Measurements from ENCODE around the gene EBF4.

EBF4 gene

DNA sequence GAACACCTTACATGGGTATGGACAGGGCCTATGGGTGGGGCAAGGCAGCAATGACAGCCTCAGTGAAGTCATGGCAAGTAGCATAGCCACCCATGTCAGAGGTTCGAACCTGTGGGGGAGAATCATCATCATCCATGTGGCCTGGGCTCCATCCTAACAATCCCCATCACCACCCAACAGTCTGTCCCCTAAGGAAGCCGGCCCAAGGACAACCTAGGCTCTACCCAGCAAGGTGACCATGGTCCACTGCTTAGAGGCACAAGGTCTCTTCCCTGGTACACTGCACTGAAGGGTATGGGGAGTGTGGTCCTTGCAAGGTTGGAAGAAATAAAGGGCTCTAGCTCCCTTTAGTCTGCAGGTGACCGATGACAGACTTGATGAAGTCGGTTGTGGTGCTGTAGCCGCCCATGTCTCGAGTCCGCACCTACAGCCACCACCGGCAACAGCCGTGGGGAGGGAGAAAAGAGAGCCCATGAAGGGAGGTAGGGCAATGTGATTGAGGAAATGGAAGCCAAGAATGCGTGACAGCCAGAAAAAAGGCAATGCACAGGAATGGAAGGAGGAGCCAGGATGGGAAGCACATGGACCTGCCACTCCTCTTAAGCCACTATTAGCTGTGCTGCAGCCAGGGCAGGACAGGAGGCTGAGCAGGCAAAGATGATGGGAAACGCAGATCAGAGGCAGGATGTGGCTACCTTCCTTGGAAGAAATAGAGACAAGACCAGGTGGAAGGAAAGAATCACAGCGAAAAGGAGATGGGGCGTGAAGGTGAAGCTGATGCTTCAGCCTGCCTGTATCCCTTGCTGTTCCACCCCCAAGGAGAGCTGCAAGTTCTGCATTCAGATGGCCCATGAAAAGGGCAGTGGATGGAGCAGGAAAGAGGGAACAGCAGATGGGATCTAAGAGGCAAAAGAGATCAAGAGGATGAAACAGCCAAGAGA, 33.9 kb upstream of the EBF4 start:
- no peak overlapping the region for H3K14ac ChIP-seq (ENCODE audit: low read length)
- H3K27me3 ChIP-seq (ENCODE audit: insufficient read depth, low read length) = no peaks in the 10 kb centered on the region
- H3K27ac ChIP-seq (ENCODE audit: low read depth, low read length) = no peak overlapping the region
- H3K79me1 ChIP-seq (ENCODE audit: low read length) = no peaks in the 10 kb centered on the region
- H3K9ac ChIP-seq (ENCODE audit: low read length) = no peak overlapping the region
- H3K4me2 ChIP-seq (ENCODE audit: low read length) = no peak overlapping the region
- H2BK5ac ChIP-seq (ENCODE audit: low read depth, low read length, poor library complexity) = no peak overlapping the region
- H3K9me3 ChIP-seq (ENCODE audit: insufficient read depth, low read depth, low read length) = no peaks in the 10 kb centered on the region
- peaks cover 4% of the 10 kb centered on the region for H3K79me2 ChIP-seq (ENCODE audit: control insufficient read depth, insufficient read depth, low read length, poor library complexity)
- no peak overlapping the region for H3K23ac ChIP-seq (ENCODE audit: low read length)
- no peak overlapping the region for H2AFZ ChIP-seq (ENCODE audit: insufficient read depth, low read length, poor library complexity)
- H3K36me3 ChIP-seq (ENCODE audit: control insufficient read depth in 1 of 2, insufficient read depth in 2 of 2, low read length in 2 of 2) = peaks cover 58 to 77% of the 10 kb centered on the region in 2 experiments
- no peak overlapping the region for H3K4me3 ChIP-seq (ENCODE audit: low read depth, low read length)
- no peak overlapping the region for H2BK12ac ChIP-seq (ENCODE audit: low read length)
- DNase-seq = no peak
- H3K4me1 ChIP-seq (ENCODE audit: control insufficient read depth in 1 of 2, insufficient read depth in 2 of 2, low read length in 2 of 2) = peaks cover 4 to 10% of the 10 kb centered on the region in 2 experiments
- H3K4ac ChIP-seq (ENCODE audit: low read depth, low read length) = no peak overlapping the region
- no peak overlapping the region for H2BK120ac ChIP-seq (ENCODE audit: insufficient read depth, low read length, poor library complexity)
- H2AK5ac ChIP-seq (ENCODE audit: low read length) = no peak overlapping the region
- WGBS (ENCODE audit: extremely low coverage, insufficient coverage, insufficient read length) = no CpG with 5 or more reads among the region's 13 CpGs
- H4K91ac ChIP-seq (ENCODE audit: low read depth, low read length) = no peak overlapping the region
- no peak overlapping the region for H4K8ac ChIP-seq (ENCODE audit: low read depth, low read length)
- H3K18ac ChIP-seq (ENCODE audit: low read length) = no peak overlapping the region
- no peak overlapping the region for H4K12ac ChIP-seq (ENCODE audit: low read depth, low read length)

DNA sequence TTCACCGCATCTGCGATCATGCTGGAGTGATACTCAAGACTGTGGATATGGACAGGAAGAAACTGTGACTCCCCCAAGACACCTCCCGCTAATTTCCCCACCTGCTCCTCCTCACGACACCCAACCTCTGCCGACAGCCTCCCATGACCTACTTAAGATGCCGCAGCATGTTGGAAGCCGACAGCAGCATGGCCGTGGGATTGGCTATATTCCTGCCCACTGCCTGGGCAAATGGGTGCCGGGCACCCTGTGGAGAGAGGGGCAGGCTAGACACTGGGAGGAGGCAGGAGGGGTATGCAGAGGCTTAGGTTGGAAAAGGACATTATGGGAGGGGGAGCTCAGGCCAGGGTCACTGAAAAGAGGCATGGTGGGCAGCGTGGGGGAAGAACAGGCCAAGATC, 33.0 kb upstream of the EBF4 start:
- no peak overlapping the region for H3K23ac ChIP-seq (ENCODE audit: low read length)
- H2BK12ac ChIP-seq (ENCODE audit: low read length) = no peak overlapping the region
- no peaks in the 10 kb centered on the region for H3K79me2 ChIP-seq (ENCODE audit: control insufficient read depth, insufficient read depth, low read length, poor library complexity)
- no peak overlapping the region for H4K91ac ChIP-seq (ENCODE audit: low read depth, low read length)
- no peak overlapping the region for H3K27ac ChIP-seq (ENCODE audit: low read depth, low read length)
- no peak overlapping the region for H3K9ac ChIP-seq (ENCODE audit: low read length)
- no peaks in the 10 kb centered on the region for H3K79me1 ChIP-seq (ENCODE audit: low read length)
- H2BK5ac ChIP-seq (ENCODE audit: low read depth, low read length, poor library complexity) = no peak overlapping the region
- no peak overlapping the region for H2BK120ac ChIP-seq (ENCODE audit: insufficient read depth, low read length, poor library complexity)
- H3K4ac ChIP-seq (ENCODE audit: low read depth, low read length) = no peak overlapping the region
- no peak overlapping the region for H3K4me2 ChIP-seq (ENCODE audit: low read length)
- H2AFZ ChIP-seq (ENCODE audit: insufficient read depth, low read length, poor library complexity) = no peak overlapping the region
- peaks cover 4% of the 10 kb centered on the region in 2 experiments for H3K4me1 ChIP-seq (ENCODE audit: control insufficient read depth in 1 of 2, insufficient read depth in 2 of 2, low read length in 2 of 2)
- peaks cover 52 to 68% of the 10 kb centered on the region in 2 experiments for H3K36me3 ChIP-seq (ENCODE audit: control insufficient read depth in 1 of 2, insufficient read depth in 2 of 2, low read length in 2 of 2)
- WGBS (ENCODE audit: extremely low coverage, insufficient coverage, insufficient read length) = no CpG with 5 or more reads among the region's 10 CpGs
- no peak overlapping the region for H3K18ac ChIP-seq (ENCODE audit: low read length)
- no peak overlapping the region for H2AK5ac ChIP-seq (ENCODE audit: low read length)
- H3K14ac ChIP-seq (ENCODE audit: low read length) = no peak overlapping the region
- H3K4me3 ChIP-seq (ENCODE audit: low read depth, low read length) = no peak overlapping the region
- no peak for DNase-seq
- no peaks in the 10 kb centered on the region for H3K9me3 ChIP-seq (ENCODE audit: insufficient read depth, low read depth, low read length)
- H4K8ac ChIP-seq (ENCODE audit: low read depth, low read length) = no peak overlapping the region
- H3K27me3 ChIP-seq (ENCODE audit: insufficient read depth, low read length) = no peaks in the 10 kb centered on the region
- no peak overlapping the region for H4K12ac ChIP-seq (ENCODE audit: low read depth, low read length)

DNA sequence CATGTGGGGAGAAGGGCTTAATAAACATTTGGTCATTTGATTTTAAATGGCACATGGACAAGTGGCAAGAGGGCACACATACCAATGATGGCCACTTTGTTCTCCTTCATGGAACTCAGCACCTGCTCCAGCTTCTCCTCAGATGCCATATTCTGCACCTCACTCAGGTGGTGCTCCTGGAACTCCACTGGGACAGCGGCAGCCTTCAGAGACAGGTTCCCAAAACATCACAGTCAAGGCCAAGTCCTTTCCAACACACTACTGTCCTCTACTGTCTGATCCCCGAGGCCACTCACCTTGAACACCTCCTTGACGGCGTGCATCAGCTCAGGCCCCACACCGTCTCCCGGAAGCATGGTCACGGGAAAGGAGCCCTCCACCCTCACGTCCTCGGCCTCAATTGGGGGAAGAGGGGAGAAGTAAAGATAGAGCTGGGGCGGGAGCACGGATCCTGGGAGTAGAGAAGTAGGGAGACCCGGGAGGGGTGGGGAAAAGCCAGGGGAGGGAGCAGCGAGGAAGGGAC, 29.2 kb upstream of the EBF4 start:
- Histone ChIP-seq H3K9ac (ENCODE audit: low read length) (peak overlapping the region; percentile 87), H2AFZ (ENCODE audit: insufficient read depth, low read length, poor library complexity) (peak overlapping the region; percentile 41), H4K12ac (ENCODE audit: low read depth, low read length) (peak overlapping the region; percentile 78), H3K4ac (ENCODE audit: low read depth, low read length) (peak overlapping the region; percentile 34), H2AK5ac (ENCODE audit: low read length) (peak overlapping the region; percentile 3), H3K27ac (ENCODE audit: low read depth, low read length) (no peak overlapping the region), H4K8ac (ENCODE audit: low read depth, low read length) (peak overlapping the region; percentile 69), H3K4me3 (ENCODE audit: low read depth, low read length) (peak overlapping the region; percentile 94), H3K4me1 (ENCODE audit: control insufficient read depth in 1 of 2, insufficient read depth in 2 of 2, low read length in 2 of 2) (peaks cover 4% of the 10 kb centered on the region in 2 experiments), H2BK12ac (ENCODE audit: low read length) (no peak overlapping the region), H2BK120ac (ENCODE audit: insufficient read depth, low read length, poor library complexity) (no peak overlapping the region), H3K36me3 (ENCODE audit: control insufficient read depth in 1 of 2, insufficient read depth in 2 of 2, low read length in 2 of 2) (peaks cover 20 to 31% of the 10 kb centered on the region in 2 experiments), H3K79me2 (ENCODE audit: control insufficient read depth, insufficient read depth, low read length, poor library complexity) (no peaks in the 10 kb centered on the region), H3K9me3 (ENCODE audit: insufficient read depth, low read depth, low read length) (no peaks in the 10 kb centered on the region), H3K23ac (ENCODE audit: low read length) (no peak overlapping the region), H3K4me2 (ENCODE audit: low read length) (peak overlapping the region; percentile 98), H3K14ac (ENCODE audit: low read length) (no peak overlapping the region), H2BK5ac (ENCODE audit: low read depth, low read length, poor library complexity) (no peak overlapping the region), H3K18ac (ENCODE audit: low read length) (peak overlapping the region; percentile 1), H3K27me3 (ENCODE audit: insufficient read depth, low read length) (no peaks in the 10 kb centered on the region), H3K79me1 (ENCODE audit: low read length) (no peaks in the 10 kb centered on the region), H4K91ac (ENCODE audit: low read depth, low read length) (peak overlapping the region; percentile 28)
- no peak for DNase-seq
- WGBS (ENCODE audit: extremely low coverage, insufficient coverage, insufficient read length) = no CpG with 5 or more reads among the region's 13 CpGs

- peaks cover 4% of the 10 kb centered on the region in 2 experiments for H3K4me1 ChIP-seq (ENCODE audit: control insufficient read depth in 1 of 2, insufficient read depth in 2 of 2, low read length in 2 of 2)
- peak within 1 kb of the TSS; percentile 41 for H2AFZ ChIP-seq (ENCODE audit: insufficient read depth, low read length, poor library complexity)
- no peaks in the 10 kb centered on the region for H3K27me3 ChIP-seq (ENCODE audit: insufficient read depth, low read length)
- H3K4me2 ChIP-seq (ENCODE audit: low read length) = peak within 1 kb of the TSS; percentile 98
- peak within 1 kb of the TSS; percentile 1 for H3K18ac ChIP-seq (ENCODE audit: low read length)
- peak within 1 kb of the TSS; percentile 78 for H4K12ac ChIP-seq (ENCODE audit: low read depth, low read length)
- peak within 1 kb of the TSS; percentile 69 for H4K8ac ChIP-seq (ENCODE audit: low read depth, low read length)
- peak within 1 kb of the TSS; percentile 21 for H3K14ac ChIP-seq (ENCODE audit: low read length)
- peak within 1 kb of the TSS; percentile 94 for H3K4me3 ChIP-seq (ENCODE audit: low read depth, low read length)
- peaks cover 15 to 24% of the 10 kb centered on the region in 2 experiments for H3K36me3 ChIP-seq (ENCODE audit: control insufficient read depth in 1 of 2, insufficient read depth in 2 of 2, low read length in 2 of 2)
- H2AK5ac ChIP-seq (ENCODE audit: low read length) = peak within 1 kb of the TSS; percentile 3
- DNase-seq = peak; percentile 91 to 92
- H3K4ac ChIP-seq (ENCODE audit: low read depth, low read length) = peak within 1 kb of the TSS; percentile 34
- no peaks in the 10 kb centered on the region for H3K79me1 ChIP-seq (ENCODE audit: low read length)
- no CpG with 5 or more reads among the region's 49 CpGs for WGBS (ENCODE audit: extremely low coverage, insufficient coverage, insufficient read length)
- no peak within 1 kb of the TSS for H2BK120ac ChIP-seq (ENCODE audit: insufficient read depth, low read length, poor library complexity)
- H3K27ac ChIP-seq (ENCODE audit: low read depth, low read length) = peak within 1 kb of the TSS; percentile 0
- no peaks in the 10 kb centered on the region for H3K9me3 ChIP-seq (ENCODE audit: insufficient read depth, low read depth, low read length)
- peak within 1 kb of the TSS; percentile 87 for H3K9ac ChIP-seq (ENCODE audit: low read length)
- no peak within 1 kb of the TSS for H2BK5ac ChIP-seq (ENCODE audit: low read depth, low read length, poor library complexity)
- H2BK12ac ChIP-seq (ENCODE audit: low read length) = no peak within 1 kb of the TSS
- H4K91ac ChIP-seq (ENCODE audit: low read depth, low read length) = peak within 1 kb of the TSS; percentile 60
- H3K79me2 ChIP-seq (ENCODE audit: control insufficient read depth, insufficient read depth, low read length, poor library complexity) = no peaks in the 10 kb centered on the region
- no peak within 1 kb of the TSS for H3K23ac ChIP-seq (ENCODE audit: low read length)
These were observed 28.5 kb upstream of the EBF4 start, which contains the start of gene IDH3B for GRCh38 chr20:2663887-2664719. IDH3B (minus strand) TSS chr20:2664216; CDS start chr20:2664188, 28 bp downstream.

All from trophoblast cell (in vitro differentiated cells and primary cell).